ENCODE results near the gene PLCB2.
A peak's percentile ranks its signal among the peaks of the same experiment; 100 is the strongest.

PLCB2 gene

DNA sequence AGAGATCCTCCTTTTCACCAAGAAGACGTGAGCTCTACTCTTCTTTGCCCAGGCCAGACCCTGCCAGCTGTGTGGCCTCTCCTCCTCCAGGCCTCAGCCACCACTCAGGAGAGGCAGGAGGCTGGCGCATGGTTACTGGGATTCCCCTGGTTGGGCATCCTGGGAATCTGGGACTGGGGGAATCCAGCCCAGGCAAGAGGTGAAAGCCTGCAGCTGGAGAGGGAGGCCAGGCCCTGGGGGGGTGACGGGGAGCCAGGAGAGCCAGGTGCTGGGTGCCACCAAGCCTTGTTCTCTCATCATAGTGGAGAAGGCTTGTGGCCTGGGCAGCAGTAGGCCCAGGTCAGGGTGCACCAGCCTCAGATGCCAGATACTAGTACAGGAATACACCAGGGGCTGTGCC lies 26.8 kb upstream of the PLCB2 start:
- Histone ChIP-seq H3K56ac (ENCODE audit: low read length) (no peak overlapping the region), H3K23ac (ENCODE audit: low read length) (no peak overlapping the region), H3K27me3 (ENCODE audit: insufficient read depth, low read length, poor library complexity) (no peaks in the 10 kb centered on the region), H3K36me3 (ENCODE audit: control insufficient read depth, insufficient read depth, low read length) (no peaks in the 10 kb centered on the region), H3K4me2 (ENCODE audit: low read length) (no peak overlapping the region), H4K5ac (ENCODE audit: low read length) (no peak overlapping the region), H2BK15ac (replicated peaks; ENCODE audit: low read depth) (no peak overlapping the region), H3K4me3 (ENCODE audit: low read length) (no peak overlapping the region), H3K4me1 (ENCODE audit: control insufficient read depth, low read depth, low read length) (no peaks in the 10 kb centered on the region), H3K79me2 (ENCODE audit: control insufficient read depth, insufficient read depth, low read length) (no peaks in the 10 kb centered on the region), H3K9ac (ENCODE audit: low read length) (no peak overlapping the region), H3K4ac (ENCODE audit: low read depth, low read length) (no peak overlapping the region), H3K27ac (ENCODE audit: low read depth, low read length) (no peak overlapping the region), H3K79me1 (ENCODE audit: low read length) (no peaks in the 10 kb centered on the region), H4K8ac (ENCODE audit: low read depth, low read length) (no peak overlapping the region), H2AK5ac (ENCODE audit: low read length) (no peak overlapping the region), H2BK5ac (ENCODE audit: low read length) (no peak overlapping the region), H3K18ac (ENCODE audit: low read length) (no peak overlapping the region), H2BK120ac (ENCODE audit: low read depth, low read length) (no peak overlapping the region)
- DNase-seq = no peak
- WGBS (ENCODE audit: extremely low coverage, insufficient coverage, low lambda C conversion rate) = no CpG with 5 or more reads among the region's 3 CpGs

DNA sequence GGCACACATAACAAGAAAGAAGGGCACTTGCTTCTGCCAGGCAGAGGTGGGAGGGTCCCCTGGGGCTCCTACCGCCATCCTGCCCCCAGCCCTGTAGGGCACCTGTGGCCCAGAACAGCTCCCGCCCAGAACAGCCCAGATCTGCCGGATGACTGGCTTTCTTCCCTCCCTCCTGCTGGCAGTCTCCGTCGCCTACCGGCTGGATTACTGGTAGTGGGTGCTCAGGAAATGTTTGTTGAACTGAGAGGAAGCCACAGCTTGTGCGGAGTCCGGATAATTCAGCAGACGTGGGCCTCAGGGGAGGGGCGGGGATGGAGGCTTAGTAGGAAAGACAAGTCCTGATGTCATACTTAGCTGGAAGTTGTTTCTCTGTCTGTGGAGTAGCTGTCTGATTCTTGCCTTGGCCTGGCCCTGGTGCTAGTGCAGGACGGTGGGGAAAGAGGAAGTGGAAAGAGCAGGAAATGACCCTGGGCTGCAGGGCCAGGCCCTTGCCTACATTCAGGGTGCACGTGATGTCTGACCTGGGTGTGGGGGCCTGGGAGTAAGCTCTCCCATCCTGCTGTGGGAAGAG lies 26.3 kb upstream of the PLCB2 start:
- no peak overlapping the region for H4K8ac ChIP-seq (ENCODE audit: low read depth, low read length)
- H3K27ac ChIP-seq (ENCODE audit: low read depth, low read length) = no peak overlapping the region

DNA sequence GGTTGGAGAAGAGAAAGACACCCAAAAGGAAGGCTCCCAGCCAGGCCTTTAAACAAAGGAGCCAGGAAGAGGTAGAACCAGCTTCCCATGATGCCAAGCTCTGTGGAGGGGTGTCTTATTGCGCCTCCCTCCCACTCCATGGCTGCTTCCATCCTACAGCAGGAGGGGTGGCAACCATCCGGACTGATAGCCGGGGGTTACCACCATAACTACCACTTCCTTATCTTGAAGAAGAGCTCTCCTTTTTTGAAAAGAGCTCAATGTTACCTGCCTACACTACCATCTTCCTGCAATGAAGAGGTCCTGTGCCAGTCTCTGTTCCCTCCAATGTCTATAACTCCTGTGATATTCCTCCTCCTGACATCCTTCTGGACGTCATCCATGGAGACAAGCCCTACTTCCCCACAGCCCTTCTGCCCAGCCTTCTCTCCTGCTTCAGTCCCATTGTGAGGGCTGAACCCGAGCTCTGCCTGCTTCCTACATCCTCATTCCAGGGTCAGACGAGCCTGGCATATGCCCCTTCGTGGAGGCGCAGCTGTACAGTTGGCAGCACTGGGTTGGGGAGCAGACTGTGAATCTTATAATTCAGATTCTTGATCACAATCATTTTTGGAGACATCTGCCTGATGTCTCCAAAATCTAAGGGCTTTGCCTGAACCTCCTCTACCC lies 24.5 kb upstream of the PLCB2 start:
- Histone ChIP-seq H3K27me3 (ENCODE audit: insufficient read depth, low read length, poor library complexity) (no peaks in the 10 kb centered on the region), H3K79me2 (ENCODE audit: control insufficient read depth, insufficient read depth, low read length) (no peaks in the 10 kb centered on the region), H2AK5ac (ENCODE audit: low read length) (no peak overlapping the region), H3K79me1 (ENCODE audit: low read length) (no peaks in the 10 kb centered on the region), H2BK5ac (ENCODE audit: low read length) (no peak overlapping the region), H3K4me1 (ENCODE audit: control insufficient read depth, low read depth, low read length) (peaks cover 7% of the 10 kb centered on the region), H4K8ac (ENCODE audit: low read depth, low read length) (no peak overlapping the region), H3K4ac (ENCODE audit: low read depth, low read length) (no peak overlapping the region), H3K9ac (ENCODE audit: low read length) (no peak overlapping the region), H2BK120ac (ENCODE audit: low read depth, low read length) (no peak overlapping the region), H4K5ac (ENCODE audit: low read length) (no peak overlapping the region), H2BK15ac (replicated peaks; ENCODE audit: low read depth) (no peak overlapping the region), H3K56ac (ENCODE audit: low read length) (no peak overlapping the region), H3K23ac (ENCODE audit: low read length) (no peak overlapping the region), H3K36me3 (ENCODE audit: control insufficient read depth, insufficient read depth, low read length) (no peaks in the 10 kb centered on the region), H3K4me2 (ENCODE audit: low read length) (no peak overlapping the region), H3K18ac (ENCODE audit: low read length) (no peak overlapping the region), H3K27ac (ENCODE audit: low read depth, low read length) (no peak overlapping the region), H3K4me3 (ENCODE audit: low read length) (no peak overlapping the region)
- no peak for DNase-seq
- WGBS (ENCODE audit: extremely low coverage, insufficient coverage, low lambda C conversion rate) = no CpG with 5 or more reads among the region's 8 CpGs

More for the DNA sequence above, 26.3 kb upstream of the PLCB2 start:
- Histone ChIP-seq H3K4ac (ENCODE audit: low read depth, low read length) (no peak overlapping the region), H2BK120ac (ENCODE audit: low read depth, low read length) (no peak overlapping the region), H3K27me3 (ENCODE audit: insufficient read depth, low read length, poor library complexity) (no peaks in the 10 kb centered on the region), H3K4me1 (ENCODE audit: control insufficient read depth, low read depth, low read length) (no peaks in the 10 kb centered on the region), H2AK5ac (ENCODE audit: low read length) (no peak overlapping the region), H3K23ac (ENCODE audit: low read length) (no peak overlapping the region), H3K56ac (ENCODE audit: low read length) (peak overlapping the region; percentile 15), H3K79me2 (ENCODE audit: control insufficient read depth, insufficient read depth, low read length) (no peaks in the 10 kb centered on the region), H2BK15ac (replicated peaks; ENCODE audit: low read depth) (no peak overlapping the region), H4K5ac (ENCODE audit: low read length) (no peak overlapping the region), H3K9ac (ENCODE audit: low read length) (no peak overlapping the region), H2BK5ac (ENCODE audit: low read length) (no peak overlapping the region), H3K18ac (ENCODE audit: low read length) (no peak overlapping the region), H3K4me2 (ENCODE audit: low read length) (no peak overlapping the region), H3K36me3 (ENCODE audit: control insufficient read depth, insufficient read depth, low read length) (no peaks in the 10 kb centered on the region), H3K4me3 (ENCODE audit: low read length) (no peak overlapping the region), H3K79me1 (ENCODE audit: low read length) (no peaks in the 10 kb centered on the region)
- no CpG with 5 or more reads among the region's 12 CpGs for WGBS (ENCODE audit: extremely low coverage, insufficient coverage, low lambda C conversion rate)
- no peak for DNase-seq

DNA sequence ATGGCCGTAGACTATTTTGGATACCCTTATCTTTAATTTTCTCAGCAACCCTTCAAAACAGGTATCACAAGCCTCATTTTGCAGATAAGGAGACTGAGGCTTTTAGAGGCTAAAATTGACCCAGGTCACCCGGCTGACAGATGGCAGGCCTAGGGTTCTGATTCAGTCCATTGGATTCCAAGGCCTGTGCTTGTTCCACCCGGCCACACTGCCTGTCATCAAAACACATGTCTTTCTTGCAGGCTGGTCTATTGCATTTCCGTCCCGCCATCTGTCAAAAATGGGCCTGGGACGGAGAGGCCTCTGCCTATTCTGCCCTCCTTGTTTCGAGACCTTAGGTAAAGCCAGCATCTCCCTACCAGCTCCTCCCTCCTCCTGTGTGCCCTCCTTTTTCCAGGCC lies 23.9 kb upstream of the PLCB2 start:
- Histone ChIP-seq H3K56ac (ENCODE audit: low read length) (no peak overlapping the region), H3K27me3 (ENCODE audit: insufficient read depth, low read length, poor library complexity) (no peaks in the 10 kb centered on the region), H2AK5ac (ENCODE audit: low read length) (no peak overlapping the region), H3K23ac (ENCODE audit: low read length) (no peak overlapping the region), H3K27ac (ENCODE audit: low read depth, low read length) (no peak overlapping the region), H3K79me1 (ENCODE audit: low read length) (no peaks in the 10 kb centered on the region), H4K5ac (ENCODE audit: low read length) (no peak overlapping the region), H3K4me1 (ENCODE audit: control insufficient read depth, low read depth, low read length) (peaks cover 13% of the 10 kb centered on the region), H2BK120ac (ENCODE audit: low read depth, low read length) (no peak overlapping the region), H3K4me3 (ENCODE audit: low read length) (no peak overlapping the region), H4K8ac (ENCODE audit: low read depth, low read length) (no peak overlapping the region), H3K9ac (ENCODE audit: low read length) (no peak overlapping the region), H3K36me3 (ENCODE audit: control insufficient read depth, insufficient read depth, low read length) (no peaks in the 10 kb centered on the region), H3K4me2 (ENCODE audit: low read length) (no peak overlapping the region), H3K79me2 (ENCODE audit: control insufficient read depth, insufficient read depth, low read length) (no peaks in the 10 kb centered on the region), H2BK5ac (ENCODE audit: low read length) (no peak overlapping the region), H2BK15ac (replicated peaks; ENCODE audit: low read depth) (no peak overlapping the region), H3K4ac (ENCODE audit: low read depth, low read length) (no peak overlapping the region), H3K18ac (ENCODE audit: low read length) (no peak overlapping the region)
- no peak for DNase-seq
- WGBS (ENCODE audit: extremely low coverage, insufficient coverage, low lambda C conversion rate) = no CpG with 5 or more reads among the region's 7 CpGs

DNA sequence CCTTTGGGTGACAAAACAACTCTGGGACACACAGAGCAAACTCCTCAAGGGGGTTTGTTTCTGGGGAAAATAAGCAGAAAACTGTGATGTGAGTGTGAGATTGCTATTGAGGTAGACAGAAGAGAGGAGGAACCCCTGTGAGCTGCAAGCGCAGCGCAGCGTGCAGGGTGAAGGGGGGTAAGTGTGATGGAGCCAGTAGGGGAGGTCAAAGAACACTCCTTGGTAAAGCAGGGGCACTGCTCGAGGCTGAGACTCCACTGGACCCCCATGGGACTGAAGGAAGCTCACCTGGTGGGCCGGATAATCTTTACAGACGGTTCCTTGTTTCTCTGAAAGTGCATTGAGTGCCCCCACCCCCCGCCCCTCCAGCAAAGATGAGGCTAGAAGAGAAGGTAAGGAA lies 23.3 kb upstream of the PLCB2 start:
- Histone ChIP-seq H3K36me3 (ENCODE audit: control insufficient read depth, insufficient read depth, low read length) (no peaks in the 10 kb centered on the region), H2BK120ac (ENCODE audit: low read depth, low read length) (no peak overlapping the region), H3K18ac (ENCODE audit: low read length) (no peak overlapping the region), H2AK5ac (ENCODE audit: low read length) (no peak overlapping the region), H2BK5ac (ENCODE audit: low read length) (no peak overlapping the region), H3K56ac (ENCODE audit: low read length) (no peak overlapping the region), H4K5ac (ENCODE audit: low read length) (no peak overlapping the region), H3K23ac (ENCODE audit: low read length) (no peak overlapping the region), H3K27ac (ENCODE audit: low read depth, low read length) (no peak overlapping the region), H4K8ac (ENCODE audit: low read depth, low read length) (no peak overlapping the region), H3K79me2 (ENCODE audit: control insufficient read depth, insufficient read depth, low read length) (no peaks in the 10 kb centered on the region), H3K4ac (ENCODE audit: low read depth, low read length) (no peak overlapping the region), H3K79me1 (ENCODE audit: low read length) (no peaks in the 10 kb centered on the region), H3K4me2 (ENCODE audit: low read length) (no peak overlapping the region), H2BK15ac (replicated peaks; ENCODE audit: low read depth) (no peak overlapping the region), H3K27me3 (ENCODE audit: insufficient read depth, low read length, poor library complexity) (no peaks in the 10 kb centered on the region), H3K9ac (ENCODE audit: low read length) (no peak overlapping the region), H3K4me3 (ENCODE audit: low read length) (no peak overlapping the region), H3K4me1 (ENCODE audit: control insufficient read depth, low read depth, low read length) (peaks cover 13% of the 10 kb centered on the region)
- no peak for DNase-seq
- no CpG with 5 or more reads among the region's 7 CpGs for WGBS (ENCODE audit: extremely low coverage, insufficient coverage, low lambda C conversion rate)

DNA sequence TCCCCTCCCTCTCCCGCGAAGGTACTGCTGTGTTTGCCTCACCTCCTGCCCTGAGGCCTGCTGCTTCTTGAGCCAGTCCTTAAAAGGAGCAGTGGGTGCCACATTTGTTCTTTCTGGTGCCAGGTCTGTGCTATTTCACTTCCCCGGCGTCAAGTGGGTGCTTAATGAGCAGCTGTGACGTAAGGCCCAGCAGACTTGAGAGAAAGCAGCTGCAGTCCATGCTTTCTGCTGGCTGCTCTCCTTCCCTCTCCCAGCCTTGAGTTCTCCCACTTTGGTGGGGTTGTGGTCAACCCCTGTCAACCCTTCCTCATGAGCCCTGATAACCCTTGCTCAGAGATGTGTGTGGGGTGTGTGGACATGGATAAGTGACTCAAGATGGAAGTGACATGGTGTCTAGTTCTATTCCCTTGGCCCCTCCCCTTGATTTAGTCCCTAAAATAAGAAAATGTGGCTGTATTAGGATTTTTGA lies 22.7 kb upstream of the PLCB2 start:
- Histone ChIP-seq H3K79me1 (ENCODE audit: low read length) (no peaks in the 10 kb centered on the region), H2BK15ac (replicated peaks; ENCODE audit: low read depth) (no peak overlapping the region), H3K56ac (ENCODE audit: low read length) (no peak overlapping the region), H3K4me1 (ENCODE audit: control insufficient read depth, low read depth, low read length) (peaks cover 13% of the 10 kb centered on the region), H3K27ac (ENCODE audit: low read depth, low read length) (no peak overlapping the region), H3K23ac (ENCODE audit: low read length) (no peak overlapping the region), H3K79me2 (ENCODE audit: control insufficient read depth, insufficient read depth, low read length) (no peaks in the 10 kb centered on the region), H3K4me3 (ENCODE audit: low read length) (no peak overlapping the region), H3K4me2 (ENCODE audit: low read length) (no peak overlapping the region), H4K5ac (ENCODE audit: low read length) (no peak overlapping the region), H3K4ac (ENCODE audit: low read depth, low read length) (no peak overlapping the region), H3K18ac (ENCODE audit: low read length) (no peak overlapping the region), H4K8ac (ENCODE audit: low read depth, low read length) (no peak overlapping the region), H2BK120ac (ENCODE audit: low read depth, low read length) (no peak overlapping the region), H3K9ac (ENCODE audit: low read length) (no peak overlapping the region), H3K27me3 (ENCODE audit: insufficient read depth, low read length, poor library complexity) (no peaks in the 10 kb centered on the region), H2BK5ac (ENCODE audit: low read length) (no peak overlapping the region), H2AK5ac (ENCODE audit: low read length) (no peak overlapping the region), H3K36me3 (ENCODE audit: control insufficient read depth, insufficient read depth, low read length) (no peaks in the 10 kb centered on the region)
- no peak for DNase-seq
- WGBS (ENCODE audit: extremely low coverage, insufficient coverage, low lambda C conversion rate) = no CpG with 5 or more reads among the region's 5 CpGs
